WTC11 (cell line): ENCODE data around the gene C2orf76. TPM values are rescaled to one million over a fixed set of nuclear protein-coding genes. Genes with fewer than 3 reads are reported as not detected.

ENCODE experiments used
- ATAC-seq: fragments of 200-7000 bp; cut with Tn5 transposase; 2 replicates; pipeline ENCODE4 v1.10.0; 2021; ENCODE audit warnings: mild to moderate bottlenecking, moderate library complexity
- CTCF ChIA-PET: fragments of 300-600 bp; sonication (Branson Sonifier 250); formaldehyde crosslinking; loops from one replicate; lab custom pipeline; 2021; ENCODE audit warnings: antibody characterized with exemption; lab: Charles Lee
- POLR2A ChIA-PET: fragments of 350-600 bp; sonication (Branson Sonifier 250); formaldehyde crosslinking; loops from one replicate; lab custom pipeline; 2021; ENCODE audit warnings: antibody characterized with exemption; lab: Charles Lee
- DNase-seq: peaks from one replicate; pipeline ENCODE4 v3.0.0; 2021; ENCODE audit warnings: low spot score
- H3K27ac Mint-ChIP-seq: 2 replicates; pipeline ENCODE4 v1.8.0; 2021; ENCODE audit warnings: mixed read lengths
- H3K27me3 Mint-ChIP-seq: 2 replicates; pipeline ENCODE4 v1.8.0; 2021; ENCODE audit warnings: low read depth, mild to moderate bottlenecking, moderate library complexity, mixed read lengths
- H3K36me3 Mint-ChIP-seq: 2 replicates; pipeline ENCODE4 v1.8.0; 2021; ENCODE audit warnings: mixed read lengths
- H3K4me1 Mint-ChIP-seq: 2 replicates; pipeline ENCODE4 v1.8.0; 2022; ENCODE audit warnings: mixed read lengths
- H3K4me3 Mint-ChIP-seq: 2 replicates; pipeline ENCODE4 v1.8.0; 2021; ENCODE audit warnings: mild to moderate bottlenecking, moderate library complexity, mixed read lengths
- H3K9me3 Mint-ChIP-seq: 2 replicates; pipeline ENCODE4 v1.8.0; 2021; ENCODE audit warnings: mixed read lengths
- ATF1 ChIP-seq: sonication (generic); formaldehyde crosslinking; IDR thresholded peaks from 2 replicates; pipeline ENCODE4 v1.8.1; 2023; ENCODE audit warnings: mild to moderate bottlenecking, moderate library complexity, missing genetic modification reagents
- FOXP1 ChIP-seq: sonication (generic); formaldehyde crosslinking; IDR thresholded peaks from 2 replicates; pipeline ENCODE4 v1.8.0; 2022; ENCODE audit warnings: missing genetic modification reagents, mild to moderate bottlenecking, moderate library complexity, borderline replicate concordance
- GRHL2 ChIP-seq: fragments of 250-450 bp; sonication (Bioruptor Pico); IDR thresholded peaks from 2 replicates; pipeline ENCODE4 v1.8.0; 2022; ENCODE audit warnings: mild to moderate bottlenecking, moderate library complexity; ENCODE audit not compliant: insufficient replicate concordance, severe bottlenecking
- HMGXB4 ChIP-seq: sonication (generic); formaldehyde crosslinking; IDR thresholded peaks from 2 replicates; pipeline ENCODE4 v1.8.1; 2023; ENCODE audit warnings: mild to moderate bottlenecking, moderate library complexity, missing genetic modification reagents
- IRF1 ChIP-seq: sonication (generic); formaldehyde crosslinking; IDR thresholded peaks from 2 replicates; pipeline ENCODE4 v1.8.0; 2023; ENCODE audit warnings: missing genetic modification reagents
- JAZF1 ChIP-seq: fragments of 250-450 bp; sonication (Bioruptor Pico); IDR thresholded peaks from 2 replicates; pipeline ENCODE4 v1.9.0; 2021; ENCODE audit warnings: moderate library complexity, mild to moderate bottlenecking, inconsistent platforms
- NR2C2 ChIP-seq: sonication (generic); formaldehyde crosslinking; IDR thresholded peaks from 2 replicates; pipeline ENCODE4 v1.8.0; 2022; ENCODE audit warnings: mild to moderate bottlenecking, missing genetic modification reagents
- OVOL2 ChIP-seq: fragments of 250-450 bp; sonication (Bioruptor Pico); IDR thresholded peaks from 2 replicates; pipeline ENCODE4 v1.9.0; 2021; ENCODE audit warnings: mild to moderate bottlenecking, borderline replicate concordance
- RELA ChIP-seq: sonication (generic); formaldehyde crosslinking; IDR thresholded peaks from 2 replicates; pipeline ENCODE4 v1.8.1; 2022; ENCODE audit warnings: missing genetic modification reagents, mild to moderate bottlenecking, borderline replicate concordance
- SOX15 ChIP-seq: fragments of 250-450 bp; sonication (Bioruptor Pico); IDR thresholded peaks from 2 replicates; pipeline ENCODE4 v1.9.0; 2021; ENCODE audit warnings: mild to moderate bottlenecking
- SP1 ChIP-seq: sonication (generic); formaldehyde crosslinking; conservative IDR thresholded peaks from 2 replicates; pipeline ENCODE4 v1.8.1; 2022; ENCODE audit warnings: missing genetic modification reagents
- TCF7 ChIP-seq: sonication (generic); formaldehyde crosslinking; IDR thresholded peaks from 2 replicates; pipeline ENCODE4 v1.8.0; 2022; ENCODE audit warnings: mild to moderate bottlenecking, low read depth, missing genetic modification reagents, moderate library complexity
- TEAD1 ChIP-seq: sonication (generic); formaldehyde crosslinking; IDR thresholded peaks from 2 replicates; pipeline ENCODE4 v1.8.0; 2022; ENCODE audit warnings: mild to moderate bottlenecking, missing genetic modification reagents
- TP53 ChIP-seq: sonication (generic); formaldehyde crosslinking; IDR thresholded peaks from 2 replicates; pipeline ENCODE4 v1.8.1; 2023; ENCODE audit warnings: mild to moderate bottlenecking, missing genetic modification reagents
- ZNF671 ChIP-seq: fragments of 250-450 bp; sonication (Bioruptor Pico); IDR thresholded peaks from 2 replicates; pipeline ENCODE4 v1.8.0; 2021; ENCODE audit warnings: mild to moderate bottlenecking
- total RNA-seq: library from RNA; stranded (reverse); gene quantifications from 3 replicates; pipeline ENCODE4 v1.2.3, GENCODE V29; 2021
- TF ChIP-seq, protein P1 (sequence below): fragments of 250-450 bp; sonication (Bioruptor Pico); IDR thresholded peaks from 2 replicates; pipeline ENCODE4 v1.9.0; 2021; ENCODE audit warnings: mild to moderate bottlenecking, borderline replicate concordance
- TF ChIP-seq, protein P2 (sequence below): fragments of 200-600 bp; IDR thresholded peaks from 2 replicates; pipeline ENCODE4 v1.8.0; 2022; ENCODE audit warnings: antibody characterized with exemption
- TF ChIP-seq, protein P3 (sequence below): sonication (generic); formaldehyde crosslinking; conservative IDR thresholded peaks from 2 replicates; pipeline ENCODE4 v1.8.1; 2023; ENCODE audit warnings: mild to moderate bottlenecking, low read depth, missing genetic modification reagents, moderate library complexity
- TF ChIP-seq, protein P4 (sequence below): sonication (generic); formaldehyde crosslinking; IDR thresholded peaks from 2 replicates; pipeline ENCODE4 v1.8.1; 2023; ENCODE audit warnings: mild to moderate bottlenecking, missing genetic modification reagents, borderline replicate concordance

C2orf76 gene
- total RNA-seq, 1 experiment from 2014 or later, result 4.4 TPM

GRCh38 chr2:119293254-119293653, 73.4 kb downstream of the C2orf76 start (continued):
- TF ChIP-seq, protein P1, sequence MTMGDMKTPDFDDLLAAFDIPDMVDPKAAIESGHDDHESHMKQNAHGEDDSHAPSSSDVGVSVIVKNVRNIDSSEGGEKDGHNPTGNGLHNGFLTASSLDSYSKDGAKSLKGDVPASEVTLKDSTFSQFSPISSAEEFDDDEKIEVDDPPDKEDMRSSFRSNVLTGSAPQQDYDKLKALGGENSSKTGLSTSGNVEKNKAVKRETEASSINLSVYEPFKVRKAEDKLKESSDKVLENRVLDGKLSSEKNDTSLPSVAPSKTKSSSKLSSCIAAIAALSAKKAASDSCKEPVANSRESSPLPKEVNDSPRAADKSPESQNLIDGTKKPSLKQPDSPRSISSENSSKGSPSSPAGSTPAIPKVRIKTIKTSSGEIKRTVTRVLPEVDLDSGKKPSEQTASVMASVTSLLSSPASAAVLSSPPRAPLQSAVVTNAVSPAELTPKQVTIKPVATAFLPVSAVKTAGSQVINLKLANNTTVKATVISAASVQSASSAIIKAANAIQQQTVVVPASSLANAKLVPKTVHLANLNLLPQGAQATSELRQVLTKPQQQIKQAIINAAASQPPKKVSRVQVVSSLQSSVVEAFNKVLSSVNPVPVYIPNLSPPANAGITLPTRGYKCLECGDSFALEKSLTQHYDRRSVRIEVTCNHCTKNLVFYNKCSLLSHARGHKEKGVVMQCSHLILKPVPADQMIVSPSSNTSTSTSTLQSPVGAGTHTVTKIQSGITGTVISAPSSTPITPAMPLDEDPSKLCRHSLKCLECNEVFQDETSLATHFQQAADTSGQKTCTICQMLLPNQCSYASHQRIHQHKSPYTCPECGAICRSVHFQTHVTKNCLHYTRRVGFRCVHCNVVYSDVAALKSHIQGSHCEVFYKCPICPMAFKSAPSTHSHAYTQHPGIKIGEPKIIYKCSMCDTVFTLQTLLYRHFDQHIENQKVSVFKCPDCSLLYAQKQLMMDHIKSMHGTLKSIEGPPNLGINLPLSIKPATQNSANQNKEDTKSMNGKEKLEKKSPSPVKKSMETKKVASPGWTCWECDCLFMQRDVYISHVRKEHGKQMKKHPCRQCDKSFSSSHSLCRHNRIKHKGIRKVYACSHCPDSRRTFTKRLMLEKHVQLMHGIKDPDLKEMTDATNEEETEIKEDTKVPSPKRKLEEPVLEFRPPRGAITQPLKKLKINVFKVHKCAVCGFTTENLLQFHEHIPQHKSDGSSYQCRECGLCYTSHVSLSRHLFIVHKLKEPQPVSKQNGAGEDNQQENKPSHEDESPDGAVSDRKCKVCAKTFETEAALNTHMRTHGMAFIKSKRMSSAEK (CRISPR knock-in tag), result no peak
- TF ChIP-seq, protein P2, sequence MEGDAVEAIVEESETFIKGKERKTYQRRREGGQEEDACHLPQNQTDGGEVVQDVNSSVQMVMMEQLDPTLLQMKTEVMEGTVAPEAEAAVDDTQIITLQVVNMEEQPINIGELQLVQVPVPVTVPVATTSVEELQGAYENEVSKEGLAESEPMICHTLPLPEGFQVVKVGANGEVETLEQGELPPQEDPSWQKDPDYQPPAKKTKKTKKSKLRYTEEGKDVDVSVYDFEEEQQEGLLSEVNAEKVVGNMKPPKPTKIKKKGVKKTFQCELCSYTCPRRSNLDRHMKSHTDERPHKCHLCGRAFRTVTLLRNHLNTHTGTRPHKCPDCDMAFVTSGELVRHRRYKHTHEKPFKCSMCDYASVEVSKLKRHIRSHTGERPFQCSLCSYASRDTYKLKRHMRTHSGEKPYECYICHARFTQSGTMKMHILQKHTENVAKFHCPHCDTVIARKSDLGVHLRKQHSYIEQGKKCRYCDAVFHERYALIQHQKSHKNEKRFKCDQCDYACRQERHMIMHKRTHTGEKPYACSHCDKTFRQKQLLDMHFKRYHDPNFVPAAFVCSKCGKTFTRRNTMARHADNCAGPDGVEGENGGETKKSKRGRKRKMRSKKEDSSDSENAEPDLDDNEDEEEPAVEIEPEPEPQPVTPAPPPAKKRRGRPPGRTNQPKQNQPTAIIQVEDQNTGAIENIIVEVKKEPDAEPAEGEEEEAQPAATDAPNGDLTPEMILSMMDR, result no peak
- TF ChIP-seq IRF1 (no peak), FOXP1 (CRISPR knock-in tag) (no peak), RELA (CRISPR knock-in tag) (no peak), NR2C2 (CRISPR knock-in tag) (no peak)

GRCh38 chr2:119292226-119292625, 74.4 kb downstream of the C2orf76 start:
- DNase-seq (no peak), ATAC-seq (no peak)
- H3K4me3 Mint-ChIP-seq, result no peak overlapping the region
- H3K9me3 Mint-ChIP-seq, result no peaks in the 10 kb centered on the region
- CTCF ChIA-PET, result interaction anchor here (0.8 to 2.1 kb wide), 5 partner anchors 8 to 280 kb away, joined by 3 to 12 read pairs (median 5); no protein-coding TSS in a partner anchor
- POLR2A ChIA-PET, result no interaction called here
- H3K36me3 Mint-ChIP-seq, result no peaks in the 10 kb centered on the region
- H3K27me3 Mint-ChIP-seq, result no peaks in the 10 kb centered on the region
- H3K4me1 Mint-ChIP-seq, result peaks cover 13% of the 10 kb centered on the region
- no peak overlapping the region for H3K27ac Mint-ChIP-seq
- TF ChIP-seq HMGXB4 (CRISPR knock-in tag), result no peak
- TF ChIP-seq TCF7, result no peak
- TF ChIP-seq SOX15 (CRISPR knock-in tag), result no peak
- no peak for TF ChIP-seq GRHL2 (CRISPR knock-in tag)
- no peak for TF ChIP-seq JAZF1 (CRISPR knock-in tag)
- no peak for TF ChIP-seq SP1 (CRISPR knock-in tag)
- no peak for TF ChIP-seq TP53
- TF ChIP-seq, protein P3, sequence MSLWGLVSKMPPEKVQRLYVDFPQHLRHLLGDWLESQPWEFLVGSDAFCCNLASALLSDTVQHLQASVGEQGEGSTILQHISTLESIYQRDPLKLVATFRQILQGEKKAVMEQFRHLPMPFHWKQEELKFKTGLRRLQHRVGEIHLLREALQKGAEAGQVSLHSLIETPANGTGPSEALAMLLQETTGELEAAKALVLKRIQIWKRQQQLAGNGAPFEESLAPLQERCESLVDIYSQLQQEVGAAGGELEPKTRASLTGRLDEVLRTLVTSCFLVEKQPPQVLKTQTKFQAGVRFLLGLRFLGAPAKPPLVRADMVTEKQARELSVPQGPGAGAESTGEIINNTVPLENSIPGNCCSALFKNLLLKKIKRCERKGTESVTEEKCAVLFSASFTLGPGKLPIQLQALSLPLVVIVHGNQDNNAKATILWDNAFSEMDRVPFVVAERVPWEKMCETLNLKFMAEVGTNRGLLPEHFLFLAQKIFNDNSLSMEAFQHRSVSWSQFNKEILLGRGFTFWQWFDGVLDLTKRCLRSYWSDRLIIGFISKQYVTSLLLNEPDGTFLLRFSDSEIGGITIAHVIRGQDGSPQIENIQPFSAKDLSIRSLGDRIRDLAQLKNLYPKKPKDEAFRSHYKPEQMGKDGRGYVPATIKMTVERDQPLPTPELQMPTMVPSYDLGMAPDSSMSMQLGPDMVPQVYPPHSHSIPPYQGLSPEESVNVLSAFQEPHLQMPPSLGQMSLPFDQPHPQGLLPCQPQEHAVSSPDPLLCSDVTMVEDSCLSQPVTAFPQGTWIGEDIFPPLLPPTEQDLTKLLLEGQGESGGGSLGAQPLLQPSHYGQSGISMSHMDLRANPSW (CRISPR knock-in tag), result no peak
- no peak for TF ChIP-seq TEAD1 (CRISPR knock-in tag)
- no peak for TF ChIP-seq OVOL2 (CRISPR knock-in tag)
- no peak for TF ChIP-seq ATF1
- TF ChIP-seq, protein P4, sequence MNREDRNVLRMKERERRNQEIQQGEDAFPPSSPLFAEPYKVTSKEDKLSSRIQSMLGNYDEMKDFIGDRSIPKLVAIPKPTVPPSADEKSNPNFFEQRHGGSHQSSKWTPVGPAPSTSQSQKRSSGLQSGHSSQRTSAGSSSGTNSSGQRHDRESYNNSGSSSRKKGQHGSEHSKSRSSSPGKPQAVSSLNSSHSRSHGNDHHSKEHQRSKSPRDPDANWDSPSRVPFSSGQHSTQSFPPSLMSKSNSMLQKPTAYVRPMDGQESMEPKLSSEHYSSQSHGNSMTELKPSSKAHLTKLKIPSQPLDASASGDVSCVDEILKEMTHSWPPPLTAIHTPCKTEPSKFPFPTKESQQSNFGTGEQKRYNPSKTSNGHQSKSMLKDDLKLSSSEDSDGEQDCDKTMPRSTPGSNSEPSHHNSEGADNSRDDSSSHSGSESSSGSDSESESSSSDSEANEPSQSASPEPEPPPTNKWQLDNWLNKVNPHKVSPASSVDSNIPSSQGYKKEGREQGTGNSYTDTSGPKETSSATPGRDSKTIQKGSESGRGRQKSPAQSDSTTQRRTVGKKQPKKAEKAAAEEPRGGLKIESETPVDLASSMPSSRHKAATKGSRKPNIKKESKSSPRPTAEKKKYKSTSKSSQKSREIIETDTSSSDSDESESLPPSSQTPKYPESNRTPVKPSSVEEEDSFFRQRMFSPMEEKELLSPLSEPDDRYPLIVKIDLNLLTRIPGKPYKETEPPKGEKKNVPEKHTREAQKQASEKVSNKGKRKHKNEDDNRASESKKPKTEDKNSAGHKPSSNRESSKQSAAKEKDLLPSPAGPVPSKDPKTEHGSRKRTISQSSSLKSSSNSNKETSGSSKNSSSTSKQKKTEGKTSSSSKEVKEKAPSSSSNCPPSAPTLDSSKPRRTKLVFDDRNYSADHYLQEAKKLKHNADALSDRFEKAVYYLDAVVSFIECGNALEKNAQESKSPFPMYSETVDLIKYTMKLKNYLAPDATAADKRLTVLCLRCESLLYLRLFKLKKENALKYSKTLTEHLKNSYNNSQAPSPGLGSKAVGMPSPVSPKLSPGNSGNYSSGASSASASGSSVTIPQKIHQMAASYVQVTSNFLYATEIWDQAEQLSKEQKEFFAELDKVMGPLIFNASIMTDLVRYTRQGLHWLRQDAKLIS (CRISPR knock-in tag), result no peak
- no peak for TF ChIP-seq ZNF671
